ENCODE results near the gene CORO7.

The CORO7 gene

DNA sequence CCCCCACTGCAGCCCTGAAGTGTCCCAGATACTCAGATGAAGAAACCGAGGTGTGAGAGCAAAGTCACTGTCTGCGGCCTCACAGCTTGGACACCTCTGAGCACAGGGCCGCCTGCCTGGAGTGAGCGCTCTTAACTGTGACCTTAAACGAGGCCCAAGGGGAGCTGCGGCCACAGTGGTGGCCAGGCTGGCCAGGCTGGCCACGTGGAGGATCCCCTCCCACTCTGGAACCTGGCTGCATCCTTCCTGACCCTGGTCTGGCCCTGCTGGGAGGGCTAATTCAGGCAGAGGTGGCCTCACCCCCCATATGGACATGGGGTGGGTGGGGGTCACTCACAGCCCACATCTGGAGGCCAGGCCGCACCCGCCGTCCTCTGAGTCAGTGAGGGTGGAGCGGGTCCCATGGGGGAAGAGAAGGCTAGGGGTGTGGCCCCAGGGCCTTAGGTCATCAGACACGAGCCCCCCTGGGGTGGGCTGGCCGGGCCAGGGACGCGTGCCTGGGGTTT, 38.2 kb downstream of the CORO7 start:
- no peak overlapping the region for H3K27ac ChIP-seq (ENCODE audit: low read length)
- H3K4me3 ChIP-seq (ENCODE audit: low read depth in 1 of 2, low read length in 2 of 2) = no peak overlapping the region
- no peaks in the 10 kb centered on the region for H3K4me1 ChIP-seq (ENCODE audit: insufficient read depth, low read length)
- H3K9ac ChIP-seq (ENCODE audit: low read depth, low read length) = no peak overlapping the region
- no peak overlapping the region for H3K4me2 ChIP-seq (ENCODE audit: insufficient read depth, low read length)
- H3K36me3 ChIP-seq (ENCODE audit: insufficient read depth, low read length) = peaks cover 11% of the 10 kb centered on the region
- no peak for TF ChIP-seq EZH2 (IDR thresholded peaks at IDR 0.05; ENCODE audit: borderline replicate concordance, low read depth, low read length, severe bottlenecking)
- TF ChIP-seq, protein P1, sequence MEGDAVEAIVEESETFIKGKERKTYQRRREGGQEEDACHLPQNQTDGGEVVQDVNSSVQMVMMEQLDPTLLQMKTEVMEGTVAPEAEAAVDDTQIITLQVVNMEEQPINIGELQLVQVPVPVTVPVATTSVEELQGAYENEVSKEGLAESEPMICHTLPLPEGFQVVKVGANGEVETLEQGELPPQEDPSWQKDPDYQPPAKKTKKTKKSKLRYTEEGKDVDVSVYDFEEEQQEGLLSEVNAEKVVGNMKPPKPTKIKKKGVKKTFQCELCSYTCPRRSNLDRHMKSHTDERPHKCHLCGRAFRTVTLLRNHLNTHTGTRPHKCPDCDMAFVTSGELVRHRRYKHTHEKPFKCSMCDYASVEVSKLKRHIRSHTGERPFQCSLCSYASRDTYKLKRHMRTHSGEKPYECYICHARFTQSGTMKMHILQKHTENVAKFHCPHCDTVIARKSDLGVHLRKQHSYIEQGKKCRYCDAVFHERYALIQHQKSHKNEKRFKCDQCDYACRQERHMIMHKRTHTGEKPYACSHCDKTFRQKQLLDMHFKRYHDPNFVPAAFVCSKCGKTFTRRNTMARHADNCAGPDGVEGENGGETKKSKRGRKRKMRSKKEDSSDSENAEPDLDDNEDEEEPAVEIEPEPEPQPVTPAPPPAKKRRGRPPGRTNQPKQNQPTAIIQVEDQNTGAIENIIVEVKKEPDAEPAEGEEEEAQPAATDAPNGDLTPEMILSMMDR (IDR thresholded peaks at IDR 0.05; ENCODE audit: borderline replicate concordance, extremely low read depth, low read length, poor library complexity, severe bottlenecking) = no peak
- no peaks in the 10 kb centered on the region for H3K27me3 ChIP-seq (ENCODE audit: insufficient read depth, low read length, poor library complexity)
- H2AFZ ChIP-seq (ENCODE audit: low read depth, low read length) = no peak overlapping the region
- peaks cover 44% of the 10 kb centered on the region for H4K20me1 ChIP-seq (ENCODE audit: insufficient read depth, low read length)
- ATAC-seq (ENCODE audit: insufficient read depth, low read depth) (no peak), DNase-seq (no peak)
- no peaks in the 10 kb centered on the region for H3K9me3 ChIP-seq (ENCODE audit: insufficient read depth, low read length, severe bottlenecking)
- no peaks in the 10 kb centered on the region for H3K79me2 ChIP-seq (ENCODE audit: insufficient read depth, low read length)

DNA sequence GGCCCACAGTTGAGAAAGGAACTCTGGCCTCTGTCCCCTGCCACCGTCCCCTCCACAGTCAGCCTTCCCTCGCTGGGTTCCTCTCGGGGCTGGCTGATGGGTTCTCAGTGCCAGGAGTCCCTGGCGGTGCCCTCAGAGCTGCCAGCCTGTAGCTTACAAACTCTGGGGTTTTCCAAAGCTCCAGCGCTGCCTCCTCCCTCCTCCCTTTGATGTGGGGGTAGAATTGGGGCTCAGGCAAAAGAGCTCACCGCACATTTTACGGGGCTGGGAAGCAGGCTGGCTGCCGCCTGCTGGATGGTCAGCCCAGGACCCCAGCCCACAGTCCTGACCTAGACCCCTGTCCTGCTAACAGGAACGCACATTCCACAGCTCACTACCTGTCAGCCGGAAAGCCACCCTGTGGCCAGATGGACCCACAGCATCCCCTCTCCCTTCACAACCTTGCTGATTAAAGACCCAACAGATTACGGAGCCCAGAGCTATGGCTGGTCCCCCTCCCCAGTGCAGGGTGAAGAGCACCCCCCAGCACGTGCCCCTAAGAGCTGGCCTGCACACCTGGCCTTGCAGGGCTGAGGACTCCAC, 38.7 kb downstream of the CORO7 start:
- ATAC-seq (ENCODE audit: insufficient read depth, low read depth) (no peak), DNase-seq (no peak)
- no peak overlapping the region for H3K9ac ChIP-seq (ENCODE audit: low read depth, low read length)
- peaks cover 47% of the 10 kb centered on the region for H4K20me1 ChIP-seq (ENCODE audit: insufficient read depth, low read length)
- TF ChIP-seq, protein P1 (IDR thresholded peaks at IDR 0.05; ENCODE audit: borderline replicate concordance, extremely low read depth, low read length, poor library complexity, severe bottlenecking) = no peak
- no peak for TF ChIP-seq EZH2 (IDR thresholded peaks at IDR 0.05; ENCODE audit: borderline replicate concordance, low read depth, low read length, severe bottlenecking)
- H3K36me3 ChIP-seq (ENCODE audit: insufficient read depth, low read length) = peaks cover 10% of the 10 kb centered on the region
- H3K27ac ChIP-seq (ENCODE audit: low read length) = no peak overlapping the region; the same call in 1 of the 2 replicates
- H3K9me3 ChIP-seq (ENCODE audit: insufficient read depth, low read length, severe bottlenecking) = no peaks in the 10 kb centered on the region
- H3K27me3 ChIP-seq (ENCODE audit: insufficient read depth, low read length, poor library complexity) = no peaks in the 10 kb centered on the region
- H2AFZ ChIP-seq (ENCODE audit: low read depth, low read length) = no peak overlapping the region
- no peak overlapping the region for H3K4me2 ChIP-seq (ENCODE audit: insufficient read depth, low read length)
- no peaks in the 10 kb centered on the region for H3K4me1 ChIP-seq (ENCODE audit: insufficient read depth, low read length)
- no peak overlapping the region for H3K4me3 ChIP-seq (ENCODE audit: low read depth in 1 of 2, low read length in 2 of 2)
- H3K79me2 ChIP-seq (ENCODE audit: insufficient read depth, low read length) = no peaks in the 10 kb centered on the region

DNA sequence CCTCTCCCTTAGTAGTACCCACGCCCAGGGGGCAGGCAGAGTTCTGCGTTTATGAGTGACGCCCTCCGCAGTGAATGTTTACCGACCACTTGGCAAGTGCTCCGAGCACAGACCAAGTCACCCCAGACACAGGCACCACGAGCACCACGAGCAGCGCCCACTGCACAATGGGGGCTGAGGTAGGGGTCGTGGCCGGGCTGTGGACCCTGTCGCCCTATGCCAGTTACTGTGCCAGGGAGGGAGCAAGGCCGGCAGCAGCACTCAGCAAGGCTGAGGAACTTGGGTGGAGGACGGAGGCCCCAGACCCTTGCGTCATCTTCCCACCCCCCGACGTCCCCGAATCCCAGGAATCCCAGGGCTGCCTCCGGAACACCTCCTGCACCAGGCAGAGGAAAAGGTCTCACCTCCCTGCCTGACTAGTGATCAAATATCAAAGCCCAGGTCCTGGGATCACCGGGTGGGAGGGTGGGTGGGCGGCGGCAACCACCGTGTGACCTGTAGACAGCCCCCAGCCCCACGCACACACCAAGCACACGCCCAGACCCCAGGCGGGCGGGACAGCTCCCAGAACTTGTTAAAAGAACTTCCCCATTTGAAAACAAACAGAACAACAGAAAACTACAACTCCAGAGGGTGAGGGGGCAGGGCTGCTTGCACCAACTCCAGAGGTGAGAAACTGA, 39.4 kb downstream of the CORO7 start:
- peaks cover 10% of the 10 kb centered on the region for H3K36me3 ChIP-seq (ENCODE audit: insufficient read depth, low read length)
- no peak overlapping the region for H3K27ac ChIP-seq (ENCODE audit: low read length)
- no peaks in the 10 kb centered on the region for H3K79me2 ChIP-seq (ENCODE audit: insufficient read depth, low read length)
- no peak for ATAC-seq (ENCODE audit: insufficient read depth, low read depth)
- H2AFZ ChIP-seq (ENCODE audit: low read depth, low read length) = no peak overlapping the region
- TF ChIP-seq EZH2 (IDR thresholded peaks at IDR 0.05; ENCODE audit: borderline replicate concordance, low read depth, low read length, severe bottlenecking) = no peak
- TF ChIP-seq, protein P1 (IDR thresholded peaks at IDR 0.05; ENCODE audit: borderline replicate concordance, extremely low read depth, low read length, poor library complexity, severe bottlenecking) = no peak
- H3K4me2 ChIP-seq (ENCODE audit: insufficient read depth, low read length) = no peak overlapping the region
- H4K20me1 ChIP-seq (ENCODE audit: insufficient read depth, low read length) = peaks cover 51% of the 10 kb centered on the region
- DNase-seq = no peak
- H3K9ac ChIP-seq (ENCODE audit: low read depth, low read length) = no peak overlapping the region
- no peaks in the 10 kb centered on the region for H3K4me1 ChIP-seq (ENCODE audit: insufficient read depth, low read length)
- no peak overlapping the region for H3K4me3 ChIP-seq (ENCODE audit: low read depth in 1 of 2, low read length in 2 of 2)
- H3K9me3 ChIP-seq (ENCODE audit: insufficient read depth, low read length, severe bottlenecking) = no peaks in the 10 kb centered on the region
- H3K27me3 ChIP-seq (ENCODE audit: insufficient read depth, low read length, poor library complexity) = no peaks in the 10 kb centered on the region
